ENCODE measurements around the gene WNT16. TPM values are rescaled to one million over a fixed set of nuclear protein-coding genes. Genes with fewer than 3 reads are reported as not detected.

The WNT16 gene
- total RNA-seq, 6 experiments from 2014 or later: 0.07 to 0.25 (median 0.18) TPM

GRCh38 chr7:121369462-121369861 lies 40.7 kb downstream of the WNT16 start:
- no peak overlapping the region for H3K27ac Mint-ChIP-seq
- H3K4me3 Mint-ChIP-seq: no peak overlapping the region
- H3K27me3 Mint-ChIP-seq (ENCODE audit: insufficient read depth): no peaks in the 10 kb centered on the region
- H3K9me3 Mint-ChIP-seq: no peaks in the 10 kb centered on the region
- DNase-seq: peak; percentile 17
- H3K36me3 Mint-ChIP-seq (ENCODE audit: low read depth): no peaks in the 10 kb centered on the region; the same call in 1 of the 2 replicates
- peaks cover 24% of the 10 kb centered on the region for H3K4me1 Mint-ChIP-seq (ENCODE audit: low read depth)
- TF ChIP-seq CTCF (IDR thresholded peaks at IDR 0.05): no peak

GRCh38 chr7:121371367-121371766 lies 42.6 kb downstream of the WNT16 start:
- Mint-ChIP-seq H3K4me3 (no peak overlapping the region), H3K36me3 (ENCODE audit: low read depth) (peaks cover 11% of the 10 kb centered on the region; the same call in 1 of the 2 replicates), H3K4me1 (ENCODE audit: low read depth) (peaks cover 24% of the 10 kb centered on the region), H3K9me3 (no peaks in the 10 kb centered on the region), H3K27me3 (ENCODE audit: insufficient read depth) (no peaks in the 10 kb centered on the region), H3K27ac (no peak overlapping the region)
- DNase-seq: no peak
- TF ChIP-seq CTCF (IDR thresholded peaks at IDR 0.05): no peak

- Mint-ChIP-seq H3K36me3 (ENCODE audit: low read depth) (peaks cover 11% of the 10 kb centered on the region; the same call in 1 of the 2 replicates), H3K9me3 (no peaks in the 10 kb centered on the region), H3K27me3 (ENCODE audit: insufficient read depth) (no peaks in the 10 kb centered on the region), H3K27ac (no peak overlapping the region), H3K4me1 (ENCODE audit: low read depth) (peaks cover 24% of the 10 kb centered on the region), H3K4me3 (no peak overlapping the region)
- no peak for TF ChIP-seq CTCF (IDR thresholded peaks at IDR 0.05)
- no peak for DNase-seq
Measured at GRCh38 chr7:121371883-121372282, 43.1 kb downstream of the WNT16 start.

- Mint-ChIP-seq H3K27me3 (ENCODE audit: insufficient read depth) (no peaks in the 10 kb centered on the region), H3K27ac (peak overlapping the region; percentile 1; the same call in 1 of the 2 replicates), H3K4me3 (no peak overlapping the region), H3K36me3 (ENCODE audit: low read depth) (peaks cover 11% of the 10 kb centered on the region; the same call in 1 of the 2 replicates), H3K9me3 (no peaks in the 10 kb centered on the region), H3K4me1 (ENCODE audit: low read depth) (peaks cover 24% of the 10 kb centered on the region)
- no peak for DNase-seq
- TF ChIP-seq CTCF (IDR thresholded peaks at IDR 0.05): no peak
Measured at GRCh38 chr7:121372376-121373010, 43.7 kb downstream of the WNT16 start.

- Mint-ChIP-seq H3K9me3 (no peaks in the 10 kb centered on the region), H3K4me3 (no peak overlapping the region), H3K27me3 (ENCODE audit: insufficient read depth) (no peaks in the 10 kb centered on the region), H3K4me1 (ENCODE audit: low read depth) (peaks cover 24% of the 10 kb centered on the region), H3K27ac (no peak overlapping the region; the same call in 1 of the 2 replicates), H3K36me3 (ENCODE audit: low read depth) (peaks cover 11% of the 10 kb centered on the region; the same call in 1 of the 2 replicates)
- no peak for DNase-seq
- TF ChIP-seq CTCF (IDR thresholded peaks at IDR 0.05): peak; percentile 58
Measured at GRCh38 chr7:121373177-121373576, 44.4 kb downstream of the WNT16 start.
